HepG2 (cell line): ENCODE results near the gene SLU7. TPM values are rescaled to one million over a fixed set of nuclear protein-coding genes. Genes with fewer than 3 reads are reported as not detected.

Experiments used
- KDM6A ChIP-seq: IDR thresholded peaks from 2 replicates; pipeline ENCODE4 v1.6.1; 2016; ENCODE audit warnings: low read depth
- NCOR1 ChIP-seq: fragments of 200-600 bp; sonication (generic); IDR thresholded peaks from 2 replicates; pipeline ENCODE4 v1.7.0; 2017; ENCODE audit warnings: antibody characterized with exemption, low read length, borderline replicate concordance
- TBL1XR1 ChIP-seq: fragments of 150-350 bp; IDR thresholded peaks from 2 replicates; pipeline ENCODE4 v1.6.1; 2014; ENCODE audit warnings: borderline replicate concordance, low read length; ENCODE audit not compliant: partially characterized antibody
- TGIF2 ChIP-seq: IDR thresholded peaks from 2 replicates; pipeline ENCODE4 v1.6.1; 2016; ENCODE audit warnings: control low read depth, missing compliant biosample characterization
- ZBED4 ChIP-seq: sonication (generic); formaldehyde crosslinking; IDR thresholded peaks from 2 replicates; pipeline ENCODE4 v1.4.0; 2020; ENCODE audit warnings: missing genetic modification reagents, borderline replicate concordance
- ZBTB8A ChIP-seq: sonication (generic); formaldehyde crosslinking; IDR thresholded peaks from 2 replicates; pipeline ENCODE4 v1.4.0; 2020; ENCODE audit warnings: mild to moderate bottlenecking, low read depth, missing genetic modification reagents, borderline replicate concordance
- ZNF121 ChIP-seq: sonication (generic); formaldehyde crosslinking; IDR thresholded peaks from 2 replicates; pipeline ENCODE4 v1.5.0; 2020; ENCODE audit warnings: mild to moderate bottlenecking, missing genetic modification reagents
- ZNF30 ChIP-seq: sonication (generic); formaldehyde crosslinking; IDR thresholded peaks from 2 replicates; pipeline ENCODE4 v1.5.0; 2020; ENCODE audit warnings: mild to moderate bottlenecking, missing genetic modification reagents
- ZNF501 ChIP-seq: sonication (generic); formaldehyde crosslinking; IDR thresholded peaks from 2 replicates; pipeline ENCODE4 v1.5.1; 2020; ENCODE audit warnings: mild to moderate bottlenecking, moderate library complexity, missing genetic modification reagents
- ZNF558 ChIP-seq: sonication (generic); formaldehyde crosslinking; IDR thresholded peaks from 2 replicates; pipeline ENCODE4 v1.9.0; 2022; ENCODE audit warnings: mild to moderate bottlenecking, missing genetic modification reagents, borderline replicate concordance
- ZNF709 ChIP-seq: sonication (generic); formaldehyde crosslinking; IDR thresholded peaks from 2 replicates; pipeline ENCODE4 v1.5.0; 2020; ENCODE audit warnings: mild to moderate bottlenecking, missing genetic modification reagents
- ZNF749 ChIP-seq: sonication (generic); formaldehyde crosslinking; IDR thresholded peaks from 2 replicates; pipeline ENCODE4 v1.8.0; 2022; ENCODE audit warnings: mild to moderate bottlenecking, missing genetic modification reagents, moderate library complexity, borderline replicate concordance
- ZNF816 ChIP-seq: sonication (generic); formaldehyde crosslinking; IDR thresholded peaks from 2 replicates; pipeline ENCODE4 v1.8.0; 2022; ENCODE audit warnings: missing genetic modification reagents, mild to moderate bottlenecking, borderline replicate concordance
- polyA plus RNA-seq, 8 experiments: library from polyadenylated mRNA; depleted of rRNA in 3 of 8; stranded (reverse) in 7 of 8; unstranded in 1 of 8; fragments of >200 nt; fragmentation: Illumina TruSeq in 4 of 8; extraction: Trizol in 4 of 8; gene quantifications; 2 replicates each; pipeline versions ENCODE4 v1.2.1 to v1.2.3, GENCODE V29; 2011 to 2016; ENCODE audit warnings: low read depth in 4 of 8, missing spikeins in 1 of 8, mixed read lengths in 1 of 8; ENCODE audit not compliant: insufficient read depth in 1 of 8
- total RNA-seq, 5 experiments: library from RNA; depleted of rRNA; stranded (reverse); fragments of >200 nt; fragmentation: Illumina TruSeq; extraction: Trizol; gene quantifications; 2 replicates each; pipeline ENCODE4 v1.2.3, GENCODE V29; 2016; ENCODE audit warnings: low read depth in 1 of 5
- TF ChIP-seq, protein P1 (sequence below): sonication (generic); formaldehyde crosslinking; IDR thresholded peaks from 2 replicates; pipeline ENCODE4 v1.5.0; 2020; ENCODE audit warnings: missing genetic modification reagents, mild to moderate bottlenecking, borderline replicate concordance
- TF ChIP-seq, protein P2 (sequence below): sonication (generic); formaldehyde crosslinking; IDR thresholded peaks from 2 replicates; pipeline ENCODE4 v1.4.0; 2020; ENCODE audit warnings: missing genetic modification reagents
- TF ChIP-seq, protein P3 (sequence below): sonication (generic); formaldehyde crosslinking; IDR thresholded peaks from 2 replicates; pipeline ENCODE4 v1.4.0; 2020; ENCODE audit warnings: missing genetic modification reagents

Gene SLU7
- total and polyA plus RNA-seq, 2 of the 13 experiments (the other 11 are each of a cell fraction or from before 2014, with no cell fraction given), result 24.0 to 39.2 TPM

- TF ChIP-seq, protein P1, sequence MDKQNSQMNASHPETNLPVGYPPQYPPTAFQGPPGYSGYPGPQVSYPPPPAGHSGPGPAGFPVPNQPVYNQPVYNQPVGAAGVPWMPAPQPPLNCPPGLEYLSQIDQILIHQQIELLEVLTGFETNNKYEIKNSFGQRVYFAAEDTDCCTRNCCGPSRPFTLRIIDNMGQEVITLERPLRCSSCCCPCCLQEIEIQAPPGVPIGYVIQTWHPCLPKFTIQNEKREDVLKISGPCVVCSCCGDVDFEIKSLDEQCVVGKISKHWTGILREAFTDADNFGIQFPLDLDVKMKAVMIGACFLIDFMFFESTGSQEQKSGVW (CRISPR knock-in tag), result no peak
- TF ChIP-seq ZBTB8A (CRISPR knock-in tag), result no peak
- 0 out of 2 replicates have a peak, but pooled peaks have one; percentile 21 for TF ChIP-seq ZNF121 (CRISPR knock-in tag)
- 0 out of 2 replicates have a peak, but pooled peaks have one; percentile 63 for TF ChIP-seq ZNF816
- TF ChIP-seq ZNF749 (CRISPR knock-in tag), result no peak
- TF ChIP-seq ZNF30 (CRISPR knock-in tag), result no peak
- TF ChIP-seq, protein P2, sequence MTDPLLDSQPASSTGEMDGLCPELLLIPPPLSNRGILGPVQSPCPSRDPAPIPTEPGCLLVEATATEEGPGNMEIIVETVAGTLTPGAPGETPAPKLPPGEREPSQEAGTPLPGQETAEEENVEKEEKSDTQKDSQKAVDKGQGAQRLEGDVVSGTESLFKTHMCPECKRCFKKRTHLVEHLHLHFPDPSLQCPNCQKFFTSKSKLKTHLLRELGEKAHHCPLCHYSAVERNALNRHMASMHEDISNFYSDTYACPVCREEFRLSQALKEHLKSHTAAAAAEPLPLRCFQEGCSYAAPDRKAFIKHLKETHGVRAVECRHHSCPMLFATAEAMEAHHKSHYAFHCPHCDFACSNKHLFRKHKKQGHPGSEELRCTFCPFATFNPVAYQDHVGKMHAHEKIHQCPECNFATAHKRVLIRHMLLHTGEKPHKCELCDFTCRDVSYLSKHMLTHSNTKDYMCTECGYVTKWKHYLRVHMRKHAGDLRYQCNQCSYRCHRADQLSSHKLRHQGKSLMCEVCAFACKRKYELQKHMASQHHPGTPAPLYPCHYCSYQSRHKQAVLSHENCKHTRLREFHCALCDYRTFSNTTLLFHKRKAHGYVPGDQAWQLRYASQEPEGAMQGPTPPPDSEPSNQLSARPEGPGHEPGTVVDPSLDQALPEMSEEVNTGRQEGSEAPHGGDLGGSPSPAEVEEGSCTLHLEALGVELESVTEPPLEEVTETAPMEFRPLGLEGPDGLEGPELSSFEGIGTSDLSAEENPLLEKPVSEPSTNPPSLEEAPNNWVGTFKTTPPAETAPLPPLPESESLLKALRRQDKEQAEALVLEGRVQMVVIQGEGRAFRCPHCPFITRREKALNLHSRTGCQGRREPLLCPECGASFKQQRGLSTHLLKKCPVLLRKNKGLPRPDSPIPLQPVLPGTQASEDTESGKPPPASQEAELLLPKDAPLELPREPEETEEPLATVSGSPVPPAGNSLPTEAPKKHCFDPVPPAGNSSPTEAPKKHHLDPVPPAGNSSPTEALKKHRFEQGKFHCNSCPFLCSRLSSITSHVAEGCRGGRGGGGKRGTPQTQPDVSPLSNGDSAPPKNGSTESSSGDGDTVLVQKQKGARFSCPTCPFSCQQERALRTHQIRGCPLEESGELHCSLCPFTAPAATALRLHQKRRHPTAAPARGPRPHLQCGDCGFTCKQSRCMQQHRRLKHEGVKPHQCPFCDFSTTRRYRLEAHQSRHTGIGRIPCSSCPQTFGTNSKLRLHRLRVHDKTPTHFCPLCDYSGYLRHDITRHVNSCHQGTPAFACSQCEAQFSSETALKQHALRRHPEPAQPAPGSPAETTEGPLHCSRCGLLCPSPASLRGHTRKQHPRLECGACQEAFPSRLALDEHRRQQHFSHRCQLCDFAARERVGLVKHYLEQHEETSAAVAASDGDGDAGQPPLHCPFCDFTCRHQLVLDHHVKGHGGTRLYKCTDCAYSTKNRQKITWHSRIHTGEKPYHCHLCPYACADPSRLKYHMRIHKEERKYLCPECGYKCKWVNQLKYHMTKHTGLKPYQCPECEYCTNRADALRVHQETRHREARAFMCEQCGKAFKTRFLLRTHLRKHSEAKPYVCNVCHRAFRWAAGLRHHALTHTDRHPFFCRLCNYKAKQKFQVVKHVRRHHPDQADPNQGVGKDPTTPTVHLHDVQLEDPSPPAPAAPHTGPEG (CRISPR knock-in tag), result no peak
- TF ChIP-seq ZNF709 (CRISPR knock-in tag), result 0 out of 2 replicates have a peak, but pooled peaks have one; percentile 33
- TF ChIP-seq TGIF2, result 0 out of 2 replicates have a peak, but pooled peaks have one; percentile 26
- TF ChIP-seq NCOR1, result peak; percentile 32; the same call in 1 of the 2 replicates
- TF ChIP-seq ZNF558 (CRISPR knock-in tag), result no peak
- TF ChIP-seq TBL1XR1, result no peak
- no peak for TF ChIP-seq KDM6A (CRISPR knock-in tag)
- TF ChIP-seq, protein P3, sequence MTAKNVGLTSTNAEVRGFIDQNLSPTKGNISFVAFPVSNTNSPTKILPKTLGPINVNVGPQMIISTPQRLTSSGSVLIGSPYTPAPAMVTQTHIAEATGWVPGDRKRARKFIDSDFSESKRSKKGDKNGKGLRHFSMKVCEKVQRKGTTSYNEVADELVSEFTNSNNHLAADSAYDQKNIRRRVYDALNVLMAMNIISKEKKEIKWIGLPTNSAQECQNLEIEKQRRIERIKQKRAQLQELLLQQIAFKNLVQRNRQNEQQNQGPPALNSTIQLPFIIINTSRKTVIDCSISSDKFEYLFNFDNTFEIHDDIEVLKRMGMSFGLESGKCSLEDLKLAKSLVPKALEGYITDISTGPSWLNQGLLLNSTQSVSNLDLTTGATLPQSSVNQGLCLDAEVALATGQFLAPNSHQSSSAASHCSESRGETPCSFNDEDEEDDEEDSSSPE (CRISPR knock-in tag), result no peak
- TF ChIP-seq ZNF501, result no peak
- no peak for TF ChIP-seq ZBED4
These were observed 45.0 kb upstream of the SLU7 start (continued) for GRCh38 chr5:160463740-160464465.
